ENCODE data around the gene FBH1. TPM values are rescaled to one million over a fixed set of nuclear protein-coding genes. Genes with fewer than 3 reads are reported as not detected.
"Not testable (repeated sequence)": the region's sequence is repeated elsewhere in the genome, so short reads cannot be mapped to it uniquely, and the experiment has no call there.

FBH1 gene
- total RNA-seq, 1 donor from 2014 or later, result 80.9 TPM

GRCh38 chr10:5958077-5958476 lies 68.0 kb downstream of the FBH1 start:
- DNase-seq (ENCODE audit: low read depth, low spot score), result no peak

- no peak for DNase-seq (ENCODE audit: low read depth, low spot score)
These were observed 68.6 kb downstream of the FBH1 start for GRCh38 chr10:5958675-5959074.

DNA sequence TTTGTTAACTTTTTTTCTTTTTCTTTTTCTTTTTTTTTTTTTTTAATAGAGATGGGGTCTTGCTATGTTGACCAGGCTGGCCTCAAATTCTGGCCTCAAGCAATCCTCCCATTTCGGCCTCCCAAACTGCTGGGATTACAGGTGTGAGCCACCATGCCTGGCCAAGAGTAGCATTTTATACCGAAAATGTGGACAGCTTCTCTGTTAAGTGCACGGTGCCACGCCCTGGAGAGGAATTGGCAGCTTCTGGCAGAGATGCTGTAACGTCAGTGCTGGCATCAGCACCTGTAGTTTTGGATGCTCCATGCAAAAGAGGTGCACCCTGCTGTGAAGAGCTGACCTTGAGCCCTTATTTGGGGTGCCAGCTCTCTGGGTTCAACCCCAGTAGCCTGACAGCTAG lies 69.1 kb downstream of the FBH1 start:
- DNase-seq (ENCODE audit: low read depth, low spot score), result no peak

DNA sequence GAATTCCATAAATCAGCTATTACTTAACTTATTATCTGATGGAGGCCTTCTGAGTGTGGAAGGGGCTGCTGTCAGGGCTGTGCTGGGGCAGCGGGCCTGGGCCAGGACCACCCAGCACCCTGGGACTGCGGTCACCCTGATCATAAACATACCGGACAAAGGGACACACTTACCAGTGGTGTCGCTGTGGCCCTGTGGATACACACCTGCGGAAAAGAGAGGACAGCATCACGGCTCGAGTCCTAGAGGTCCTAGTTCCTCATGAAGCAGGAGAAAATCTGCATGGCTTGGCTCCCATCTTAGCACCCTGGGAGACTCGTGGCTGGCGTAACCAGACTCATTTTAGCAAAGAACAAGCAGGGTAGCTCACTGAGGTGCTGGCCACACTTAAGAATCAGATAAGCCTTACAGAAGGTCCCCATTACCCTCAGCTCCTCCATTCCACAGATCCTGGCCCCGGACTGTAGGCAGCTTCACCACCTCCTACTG lies 69.6 kb downstream of the FBH1 start:
- DNase-seq (ENCODE audit: low read depth, low spot score), result no peak

GRCh38 chr10:5960070-5960972 lies 70.3 kb downstream of the FBH1 start:
- DNase-seq (ENCODE audit: low read depth, low spot score), result no peak

- not testable (repeated sequence) for DNase-seq (ENCODE audit: low read depth, low spot score)
These were observed 70.9 kb downstream of the FBH1 start for GRCh38 chr10:5960973-5961275.

DNA sequence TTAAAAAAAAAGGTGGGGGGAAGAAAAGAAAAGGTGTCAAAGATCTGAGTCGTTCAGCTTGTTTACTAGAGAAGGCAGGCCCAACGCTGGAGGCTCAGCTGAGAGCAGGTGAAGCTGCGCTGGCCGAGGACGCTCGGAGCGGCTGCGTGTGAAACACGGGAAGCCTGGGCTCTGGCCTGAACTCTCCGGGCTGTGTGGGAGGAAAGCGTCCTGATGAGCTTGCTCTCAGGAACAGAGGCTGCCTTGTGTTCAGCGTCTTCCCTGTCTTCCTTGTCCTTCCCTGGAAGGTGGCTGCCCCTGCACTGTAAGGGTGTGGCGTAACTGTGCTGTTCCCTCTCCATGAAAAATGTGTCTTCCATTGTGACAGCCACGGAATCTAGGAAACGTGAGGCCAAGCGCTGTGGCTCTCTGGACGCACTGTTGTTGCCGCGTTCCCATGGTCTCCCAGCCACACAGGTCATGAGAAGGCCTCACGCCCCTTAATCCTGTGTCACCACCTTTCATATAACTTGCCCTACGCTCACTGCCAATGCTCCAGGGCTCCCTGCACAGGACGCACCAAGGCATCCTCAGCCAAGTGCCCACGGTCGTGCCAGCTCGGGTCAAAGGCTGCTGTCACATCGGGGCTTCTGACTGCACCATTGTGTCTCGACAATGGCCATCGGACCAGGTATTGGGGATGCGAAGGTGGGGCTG lies 71.5 kb downstream of the FBH1 start:
- no peak for DNase-seq (ENCODE audit: low read depth, low spot score)

GRCh38 chr10:5962358-5962940 lies 72.4 kb downstream of the FBH1 start:
- DNase-seq (ENCODE audit: low read depth, low spot score), result not testable (repeated sequence)

DNA sequence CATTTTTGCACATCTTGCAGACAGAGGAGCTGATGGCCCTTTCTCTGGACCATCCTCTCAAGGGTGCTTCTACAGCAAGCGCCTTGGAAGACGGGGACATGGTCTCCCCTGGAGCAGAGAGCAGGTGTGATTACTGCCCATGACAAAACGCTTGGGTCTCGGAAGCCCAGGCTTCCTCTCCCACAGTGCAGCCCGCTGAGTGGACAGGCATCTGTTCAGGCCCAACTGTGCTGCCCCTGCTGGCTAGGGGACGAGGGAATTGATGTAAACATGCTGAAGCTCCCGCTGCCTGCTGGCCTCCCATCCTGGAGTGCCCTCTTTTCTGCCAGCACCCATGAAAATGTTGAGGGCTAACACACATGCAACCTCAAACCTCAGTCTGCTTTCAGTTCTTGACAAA lies 73.0 kb downstream of the FBH1 start:
- no peak for DNase-seq (ENCODE audit: low read depth, low spot score)

GRCh38 chr10:5963591-5963990 lies 73.5 kb downstream of the FBH1 start:
- DNase-seq (ENCODE audit: low read depth, low spot score), result no peak

- DNase-seq (ENCODE audit: low read depth, low spot score), result no peak
These were observed 74.7 kb downstream of the FBH1 start for GRCh38 chr10:5964736-5965135.

DNA sequence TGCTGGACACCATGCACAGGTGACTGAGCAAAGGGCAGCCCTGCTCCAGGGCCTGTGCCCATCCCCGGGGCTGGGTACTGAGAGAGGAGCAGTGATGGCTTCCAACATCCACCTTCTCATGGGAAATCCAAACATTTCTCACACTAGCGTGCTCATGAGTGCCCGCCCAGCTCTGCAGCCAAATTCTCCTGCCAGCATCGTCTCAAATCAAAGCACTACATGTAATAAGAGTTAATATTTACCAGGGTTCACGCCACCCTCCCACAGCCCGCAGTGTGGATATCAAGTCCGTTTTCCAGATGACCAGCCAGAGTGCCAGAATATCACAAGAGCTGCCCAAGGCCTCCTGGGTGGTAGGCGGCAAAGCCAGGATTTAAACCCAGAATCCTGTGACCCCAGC lies 75.2 kb downstream of the FBH1 start:
- no peak for DNase-seq (ENCODE audit: low read depth, low spot score)

- no peak for DNase-seq (ENCODE audit: low read depth, low spot score)
These were observed 78.1 kb downstream of the FBH1 start for GRCh38 chr10:5968037-5968680.

DNA sequence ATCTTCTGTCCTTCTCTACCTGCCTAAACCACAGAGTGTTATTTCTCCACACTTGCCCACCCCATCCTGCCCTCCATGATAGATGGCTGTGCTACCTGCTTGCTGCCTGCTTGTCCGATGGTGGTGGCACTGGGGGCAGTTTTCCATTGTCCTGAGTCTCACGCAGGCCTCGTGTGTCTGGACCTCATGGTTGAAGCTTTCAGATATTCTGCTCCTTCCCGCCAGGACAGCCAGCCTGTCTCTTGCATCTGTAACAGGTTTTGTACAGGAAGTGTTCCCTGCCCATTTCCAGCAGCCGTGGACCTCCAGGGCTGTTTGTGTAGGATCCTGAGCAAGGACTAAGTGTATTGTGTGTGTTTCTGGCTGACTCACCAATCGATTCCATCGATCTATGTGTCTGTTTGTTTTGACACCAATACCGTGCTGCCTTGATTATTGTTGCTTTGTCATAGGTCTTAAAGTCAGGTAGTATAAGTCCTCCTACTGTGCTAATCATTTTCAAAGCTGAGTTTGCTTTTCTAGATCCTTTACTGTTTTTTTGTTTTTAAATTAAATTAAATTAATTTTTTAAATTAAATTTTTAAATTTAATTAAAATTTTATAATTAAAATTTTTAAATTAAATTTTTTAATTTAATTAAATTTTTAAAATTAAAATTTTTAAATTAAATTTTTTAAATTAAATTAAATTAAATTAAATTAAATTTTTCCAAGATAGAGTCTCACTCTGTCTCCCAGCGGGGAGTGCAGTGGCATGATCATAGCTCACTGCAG lies 78.8 kb downstream of the FBH1 start:
- no peak for DNase-seq (ENCODE audit: low read depth, low spot score)

- DNase-seq (ENCODE audit: low read depth, low spot score), result no peak
These were observed 80.0 kb downstream of the FBH1 start for GRCh38 chr10:5970066-5970465.

DNA sequence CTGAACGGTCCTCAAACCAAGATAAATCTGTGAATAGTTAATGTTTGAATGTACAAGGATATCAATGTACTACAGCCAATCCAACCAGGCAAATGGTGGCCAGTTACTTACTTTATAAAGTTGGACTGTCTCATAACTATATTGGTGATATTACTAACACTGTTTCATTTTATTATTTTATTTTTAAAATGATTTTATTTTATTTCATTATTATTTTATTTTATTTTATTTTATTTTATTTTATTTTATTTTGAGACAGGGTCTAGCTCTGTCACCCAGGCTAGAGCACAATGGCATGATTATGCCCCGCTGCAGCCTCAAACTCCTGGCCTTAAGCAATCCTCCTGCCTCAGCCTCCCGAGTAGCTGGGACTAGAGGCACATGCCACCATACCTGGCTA lies 80.5 kb downstream of the FBH1 start:
- no peak for DNase-seq (ENCODE audit: low read depth, low spot score)

DNA sequence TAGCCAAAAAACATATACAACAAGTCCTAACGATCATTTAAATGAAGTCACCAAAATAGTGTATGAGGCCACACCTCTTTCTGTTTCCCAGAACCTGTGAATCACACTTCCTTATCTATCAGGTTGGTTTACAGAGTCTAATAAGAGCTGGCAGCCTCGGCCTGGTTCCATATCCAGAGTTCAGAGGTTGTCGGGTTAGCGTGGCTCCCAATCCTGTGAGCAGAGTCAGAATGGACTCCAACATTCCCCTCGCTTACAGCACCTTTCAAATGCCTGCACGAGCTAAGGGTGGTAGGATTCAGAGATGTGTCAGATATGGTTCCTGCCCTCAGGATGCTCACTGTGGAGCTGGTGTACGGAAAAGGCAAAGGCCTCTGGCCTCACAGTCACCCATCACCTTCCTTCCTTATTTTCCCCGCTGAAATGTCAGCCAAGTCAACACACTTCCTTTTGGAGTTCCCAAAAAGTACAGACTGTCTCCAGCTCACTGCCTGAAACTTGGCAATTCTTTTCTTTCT lies 81.3 kb downstream of the FBH1 start:
- DNase-seq (ENCODE audit: low read depth, low spot score), result no peak

DNA sequence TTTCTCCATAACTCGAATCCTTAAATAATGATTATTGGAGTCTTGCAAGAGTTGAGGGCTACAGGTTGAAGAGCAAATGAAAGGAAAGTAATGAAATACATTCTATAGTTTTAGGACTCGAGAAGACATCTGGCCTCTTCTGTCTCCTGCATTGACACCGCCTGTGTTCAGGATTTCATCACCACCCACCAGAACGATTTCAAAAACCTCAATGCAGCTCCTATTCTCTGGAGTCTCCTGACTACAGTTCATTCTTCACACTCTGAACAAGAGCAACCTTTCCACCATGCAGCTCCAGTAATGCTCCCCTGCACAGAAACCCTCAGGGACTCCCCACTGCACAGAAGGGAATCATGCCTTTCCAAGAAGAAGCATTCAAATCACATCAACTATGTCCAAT lies 81.8 kb downstream of the FBH1 start:
- DNase-seq (ENCODE audit: low read depth, low spot score), result no peak

- DNase-seq (ENCODE audit: low read depth, low spot score), result no peak
These were observed 83.0 kb downstream of the FBH1 start for GRCh38 chr10:5973069-5973468.

DNA sequence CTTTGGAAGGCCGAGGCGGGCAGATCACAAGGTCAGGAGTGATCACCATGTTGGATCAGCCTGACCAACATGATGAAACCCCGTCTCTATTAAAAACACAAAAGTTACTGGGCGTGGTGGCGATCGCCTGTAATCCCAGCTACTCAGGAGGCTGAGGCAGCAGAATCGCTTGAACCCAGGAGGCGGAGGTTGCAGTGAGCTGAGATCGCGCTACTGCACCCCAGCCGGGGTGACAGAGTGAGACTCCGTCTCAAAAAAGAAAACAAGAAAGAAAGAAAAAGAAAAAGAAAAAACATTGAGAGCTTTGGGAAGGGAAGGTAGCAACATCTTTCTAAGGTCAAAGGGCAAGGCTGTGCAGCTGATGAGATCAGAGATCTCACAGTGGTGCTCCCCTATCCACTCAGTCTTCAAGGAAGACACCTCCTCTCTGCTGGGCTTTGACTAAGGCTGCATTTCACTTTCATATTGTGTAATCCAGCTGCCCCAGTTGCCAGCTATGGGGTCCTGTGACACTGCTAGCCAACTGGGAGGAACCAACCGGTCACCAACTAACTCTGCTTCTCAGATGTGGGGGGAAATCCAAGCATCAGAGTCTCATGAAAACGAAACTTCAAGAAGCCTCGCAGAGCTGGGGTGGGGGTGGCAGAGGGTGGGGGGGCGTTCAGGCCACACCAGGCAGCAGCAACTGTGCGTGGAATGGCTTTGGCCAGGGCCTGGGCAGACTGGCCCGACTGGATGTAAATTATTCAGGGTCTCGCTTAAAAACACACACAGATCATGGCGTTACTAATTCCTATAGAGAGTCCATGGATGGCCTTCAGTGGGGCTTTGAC lies 85.8 kb downstream of the FBH1 start:
- no peak for DNase-seq (ENCODE audit: low read depth, low spot score)

All from pulmonary artery endothelial cell (primary cell).